ENCODE data around the gene TUBA1C. TPM values are rescaled to one million over a fixed set of nuclear protein-coding genes. Genes with fewer than 3 reads are reported as not detected.
"Not testable (repeated sequence)": the region's sequence is repeated elsewhere in the genome, so short reads cannot be mapped to it uniquely, and the experiment has no call there.

Gene TUBA1C
- polyA plus RNA-seq, 1 donor from 2014 or later, result 63.0 TPM

- H3K79me2 ChIP-seq (replicated peaks; ENCODE audit: insufficient read depth, low read length); H3K27ac ChIP-seq (ENCODE audit: low read length); H3K36me3 ChIP-seq (ENCODE audit: insufficient read depth, low read length); H3K9me3 ChIP-seq (ENCODE audit: low read length); H3K9me2 ChIP-seq (ENCODE audit: insufficient read depth, low read length); H3K4me2 ChIP-seq (ENCODE audit: low read length); H3K9ac ChIP-seq (ENCODE audit: low read length); H3F3A ChIP-seq (ENCODE audit: insufficient read depth, low read length, poor library complexity, severe bottlenecking); H3K4me3 ChIP-seq (ENCODE audit: low read length); H2AFZ ChIP-seq (ENCODE audit: low read depth, low read length); H4K20me1 ChIP-seq (ENCODE audit: insufficient read depth): not testable (repeated sequence)
- H3K27me3 ChIP-seq (ENCODE audit: insufficient read depth, low read depth, low read length), result peaks cover 16% of the 10 kb centered on the region
These were observed 4.3 kb downstream of the TUBA1C start for GRCh38 chr12:49269191-49269590.

DNA sequence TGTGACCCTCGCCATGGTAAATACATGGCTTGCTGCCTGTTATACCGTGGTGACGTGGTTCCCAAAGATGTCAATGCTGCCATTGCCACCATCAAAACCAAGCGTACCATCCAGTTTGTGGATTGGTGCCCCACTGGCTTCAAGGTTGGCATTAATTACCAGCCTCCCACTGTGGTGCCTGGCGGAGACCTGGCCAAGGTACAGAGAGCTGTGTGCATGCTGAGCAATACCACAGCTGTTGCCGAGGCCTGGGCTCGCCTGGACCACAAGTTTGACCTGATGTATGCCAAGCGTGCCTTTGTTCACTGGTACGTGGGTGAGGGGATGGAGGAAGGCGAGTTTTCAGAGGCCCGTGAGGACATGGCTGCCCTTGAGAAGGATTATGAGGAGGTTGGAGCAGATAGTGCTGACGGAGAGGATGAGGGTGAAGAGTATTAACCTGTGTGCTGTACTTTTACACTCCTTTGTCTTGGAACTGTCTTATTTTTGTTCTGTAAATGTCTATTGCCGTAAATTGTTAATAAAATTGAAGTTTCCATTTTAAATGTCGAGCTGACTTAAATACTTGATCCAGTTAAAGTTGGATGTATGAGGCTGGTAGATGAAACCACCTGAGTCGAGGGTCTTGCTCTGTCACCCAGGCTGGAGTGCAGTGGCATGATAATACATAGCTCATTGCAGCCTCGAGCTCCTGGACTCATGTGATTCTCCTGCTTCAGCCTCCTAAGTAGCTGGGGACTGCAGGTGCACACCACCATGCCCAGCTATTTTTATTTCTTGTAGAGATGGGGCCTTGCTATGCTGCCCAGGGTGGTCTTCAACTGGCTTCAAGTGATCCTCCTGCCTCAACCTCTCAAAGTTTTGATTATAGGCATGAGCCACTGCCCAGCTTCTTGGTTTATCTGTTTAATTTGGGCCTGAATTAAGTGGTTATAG, 8.2 kb downstream of the TUBA1C start:
- H3K9ac ChIP-seq (ENCODE audit: low read length), result no peak overlapping the region
- no peak for TF ChIP-seq POLR2AphosphoS5 (IDR thresholded peaks at IDR 0.05)
- H3K4me2 ChIP-seq (ENCODE audit: low read length), result no peak overlapping the region
- H3K9me3 ChIP-seq (ENCODE audit: low read length), result no peaks in the 10 kb centered on the region
- H4K20me1 ChIP-seq (ENCODE audit: insufficient read depth), result no peaks in the 10 kb centered on the region
- no peak overlapping the region for H3K4me3 ChIP-seq (ENCODE audit: low read length)
- no peaks in the 10 kb centered on the region for H3F3A ChIP-seq (ENCODE audit: insufficient read depth, low read length, poor library complexity, severe bottlenecking)
- no peak overlapping the region for H2AFZ ChIP-seq (ENCODE audit: low read depth, low read length)
- H3K9me2 ChIP-seq (ENCODE audit: insufficient read depth, low read length), result no peaks in the 10 kb centered on the region
- H3K27ac ChIP-seq (ENCODE audit: low read length), result no peak overlapping the region
- no peaks in the 10 kb centered on the region for H3K27me3 ChIP-seq (ENCODE audit: insufficient read depth, low read depth, low read length)
- H3K79me2 ChIP-seq (replicated peaks; ENCODE audit: insufficient read depth, low read length), result no peaks in the 10 kb centered on the region
- no peaks in the 10 kb centered on the region for H3K36me3 ChIP-seq (ENCODE audit: insufficient read depth, low read length)

- Histone ChIP-seq H3K4me3 (ENCODE audit: low read length) (no peak overlapping the region), H3K9me2 (ENCODE audit: insufficient read depth, low read length) (no peaks in the 10 kb centered on the region), H3K79me2 (replicated peaks; ENCODE audit: insufficient read depth, low read length) (no peaks in the 10 kb centered on the region), H3F3A (ENCODE audit: insufficient read depth, low read length, poor library complexity, severe bottlenecking) (no peaks in the 10 kb centered on the region), H3K9me3 (ENCODE audit: low read length) (no peaks in the 10 kb centered on the region), H3K9ac (ENCODE audit: low read length) (no peak overlapping the region), H3K27ac (ENCODE audit: low read length) (no peak overlapping the region), H3K27me3 (ENCODE audit: insufficient read depth, low read depth, low read length) (no peaks in the 10 kb centered on the region), H3K4me2 (ENCODE audit: low read length) (no peak overlapping the region), H3K36me3 (ENCODE audit: insufficient read depth, low read length) (no peaks in the 10 kb centered on the region), H2AFZ (ENCODE audit: low read depth, low read length) (no peak overlapping the region), H4K20me1 (ENCODE audit: insufficient read depth) (no peaks in the 10 kb centered on the region)
- no peak for TF ChIP-seq RAD21 (conservative IDR thresholded peaks at IDR 0.05)
- no peak for TF ChIP-seq EZH2 (IDR thresholded peaks at IDR 0.05; ENCODE audit: borderline replicate concordance, insufficient read depth, low read length, poor library complexity, severe bottlenecking)
- TF ChIP-seq, protein P1, sequence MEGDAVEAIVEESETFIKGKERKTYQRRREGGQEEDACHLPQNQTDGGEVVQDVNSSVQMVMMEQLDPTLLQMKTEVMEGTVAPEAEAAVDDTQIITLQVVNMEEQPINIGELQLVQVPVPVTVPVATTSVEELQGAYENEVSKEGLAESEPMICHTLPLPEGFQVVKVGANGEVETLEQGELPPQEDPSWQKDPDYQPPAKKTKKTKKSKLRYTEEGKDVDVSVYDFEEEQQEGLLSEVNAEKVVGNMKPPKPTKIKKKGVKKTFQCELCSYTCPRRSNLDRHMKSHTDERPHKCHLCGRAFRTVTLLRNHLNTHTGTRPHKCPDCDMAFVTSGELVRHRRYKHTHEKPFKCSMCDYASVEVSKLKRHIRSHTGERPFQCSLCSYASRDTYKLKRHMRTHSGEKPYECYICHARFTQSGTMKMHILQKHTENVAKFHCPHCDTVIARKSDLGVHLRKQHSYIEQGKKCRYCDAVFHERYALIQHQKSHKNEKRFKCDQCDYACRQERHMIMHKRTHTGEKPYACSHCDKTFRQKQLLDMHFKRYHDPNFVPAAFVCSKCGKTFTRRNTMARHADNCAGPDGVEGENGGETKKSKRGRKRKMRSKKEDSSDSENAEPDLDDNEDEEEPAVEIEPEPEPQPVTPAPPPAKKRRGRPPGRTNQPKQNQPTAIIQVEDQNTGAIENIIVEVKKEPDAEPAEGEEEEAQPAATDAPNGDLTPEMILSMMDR (IDR thresholded peaks at IDR 0.05; ENCODE audit: poor library complexity, severe bottlenecking), result no peak
- TF ChIP-seq TAF1 (IDR thresholded peaks at IDR 0.05; ENCODE audit: low read depth), result no peak
- no peak for TF ChIP-seq POLR2AphosphoS5 (IDR thresholded peaks at IDR 0.05)
- TF ChIP-seq MXI1 (conservative IDR thresholded peaks at IDR 0.05; ENCODE audit: poor library complexity, severe bottlenecking), result no peak
- TF ChIP-seq, protein P2, sequence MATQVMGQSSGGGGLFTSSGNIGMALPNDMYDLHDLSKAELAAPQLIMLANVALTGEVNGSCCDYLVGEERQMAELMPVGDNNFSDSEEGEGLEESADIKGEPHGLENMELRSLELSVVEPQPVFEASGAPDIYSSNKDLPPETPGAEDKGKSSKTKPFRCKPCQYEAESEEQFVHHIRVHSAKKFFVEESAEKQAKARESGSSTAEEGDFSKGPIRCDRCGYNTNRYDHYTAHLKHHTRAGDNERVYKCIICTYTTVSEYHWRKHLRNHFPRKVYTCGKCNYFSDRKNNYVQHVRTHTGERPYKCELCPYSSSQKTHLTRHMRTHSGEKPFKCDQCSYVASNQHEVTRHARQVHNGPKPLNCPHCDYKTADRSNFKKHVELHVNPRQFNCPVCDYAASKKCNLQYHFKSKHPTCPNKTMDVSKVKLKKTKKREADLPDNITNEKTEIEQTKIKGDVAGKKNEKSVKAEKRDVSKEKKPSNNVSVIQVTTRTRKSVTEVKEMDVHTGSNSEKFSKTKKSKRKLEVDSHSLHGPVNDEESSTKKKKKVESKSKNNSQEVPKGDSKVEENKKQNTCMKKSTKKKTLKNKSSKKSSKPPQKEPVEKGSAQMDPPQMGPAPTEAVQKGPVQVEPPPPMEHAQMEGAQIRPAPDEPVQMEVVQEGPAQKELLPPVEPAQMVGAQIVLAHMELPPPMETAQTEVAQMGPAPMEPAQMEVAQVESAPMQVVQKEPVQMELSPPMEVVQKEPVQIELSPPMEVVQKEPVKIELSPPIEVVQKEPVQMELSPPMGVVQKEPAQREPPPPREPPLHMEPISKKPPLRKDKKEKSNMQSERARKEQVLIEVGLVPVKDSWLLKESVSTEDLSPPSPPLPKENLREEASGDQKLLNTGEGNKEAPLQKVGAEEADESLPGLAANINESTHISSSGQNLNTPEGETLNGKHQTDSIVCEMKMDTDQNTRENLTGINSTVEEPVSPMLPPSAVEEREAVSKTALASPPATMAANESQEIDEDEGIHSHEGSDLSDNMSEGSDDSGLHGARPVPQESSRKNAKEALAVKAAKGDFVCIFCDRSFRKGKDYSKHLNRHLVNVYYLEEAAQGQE (IDR thresholded peaks at IDR 0.05; ENCODE audit: borderline replicate concordance), result no peak
- TF ChIP-seq SMC3 (conservative IDR thresholded peaks at IDR 0.05; ENCODE audit: poor library complexity), result no peak
These were observed 9.0 kb downstream of the TUBA1C start for GRCh38 chr12:49273726-49274395.

Measured in neural cell (in vitro differentiated cells).